GM10248 (cell line): Measurements from ENCODE around the gene INSR.

Experiments used
- CTCF ChIA-PET: fragments of 300-600 bp; sonication (Branson Sonifier 250); formaldehyde crosslinking; extraction: SDS; loops from one replicate; lab custom pipeline; 2021; ENCODE audit warnings: antibody characterized with exemption; lab: Yijun Ruan, JAX
- POLR2A ChIA-PET: fragments of 350-650 bp; sonication (Branson Sonifier 250); formaldehyde crosslinking; extraction: SDS; loops from one replicate; lab custom pipeline; 2020; ENCODE audit warnings: antibody characterized with exemption; lab: Yijun Ruan, JAX
- DNase-seq: peaks from one replicate; pipeline ENCODE4 v3.0.0; 2012; ENCODE audit errors: extremely low spot score
- TF ChIP-seq, protein P1 (sequence below): IDR thresholded peaks from 2 replicates; pipeline ENCODE4 v1.5.1; 2012; ENCODE audit warnings: mild to moderate bottlenecking, low read depth; ENCODE audit errors: extremely low read depth, missing control alignments, control extremely low read depth

The INSR gene

DNA sequence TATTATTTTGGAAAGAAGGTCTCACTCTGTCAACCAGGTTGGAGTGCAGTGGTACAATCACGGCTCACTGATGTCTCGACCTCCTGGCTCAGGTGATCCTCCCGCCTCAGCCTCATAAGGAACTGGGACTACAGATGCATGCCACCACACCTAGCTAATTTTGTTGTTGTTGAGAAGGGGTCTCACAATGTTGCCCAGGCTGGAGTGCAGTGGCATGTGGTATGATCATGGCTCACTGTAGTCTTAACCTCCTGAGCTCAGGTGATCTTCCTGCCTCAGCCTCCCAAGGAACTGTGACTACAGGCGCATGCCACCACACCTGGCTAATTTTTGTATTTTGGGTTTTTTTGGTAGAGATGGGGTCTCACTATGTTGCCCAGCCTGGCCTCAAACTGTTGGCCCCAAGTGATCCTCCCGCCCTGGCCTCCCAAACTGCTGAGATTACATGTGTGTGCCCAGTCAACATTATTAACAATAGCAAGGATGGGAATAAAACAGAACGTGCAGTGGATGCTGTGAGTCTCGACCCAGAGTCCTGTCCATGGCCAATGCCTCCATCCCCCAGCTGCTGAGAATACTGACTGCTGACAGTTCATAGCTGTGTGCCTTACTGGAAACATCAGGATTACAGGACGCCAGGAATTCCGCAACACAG lies 230.3 kb downstream of the INSR start:
- POLR2A ChIA-PET: no interaction called here
- TF ChIP-seq, protein P1, sequence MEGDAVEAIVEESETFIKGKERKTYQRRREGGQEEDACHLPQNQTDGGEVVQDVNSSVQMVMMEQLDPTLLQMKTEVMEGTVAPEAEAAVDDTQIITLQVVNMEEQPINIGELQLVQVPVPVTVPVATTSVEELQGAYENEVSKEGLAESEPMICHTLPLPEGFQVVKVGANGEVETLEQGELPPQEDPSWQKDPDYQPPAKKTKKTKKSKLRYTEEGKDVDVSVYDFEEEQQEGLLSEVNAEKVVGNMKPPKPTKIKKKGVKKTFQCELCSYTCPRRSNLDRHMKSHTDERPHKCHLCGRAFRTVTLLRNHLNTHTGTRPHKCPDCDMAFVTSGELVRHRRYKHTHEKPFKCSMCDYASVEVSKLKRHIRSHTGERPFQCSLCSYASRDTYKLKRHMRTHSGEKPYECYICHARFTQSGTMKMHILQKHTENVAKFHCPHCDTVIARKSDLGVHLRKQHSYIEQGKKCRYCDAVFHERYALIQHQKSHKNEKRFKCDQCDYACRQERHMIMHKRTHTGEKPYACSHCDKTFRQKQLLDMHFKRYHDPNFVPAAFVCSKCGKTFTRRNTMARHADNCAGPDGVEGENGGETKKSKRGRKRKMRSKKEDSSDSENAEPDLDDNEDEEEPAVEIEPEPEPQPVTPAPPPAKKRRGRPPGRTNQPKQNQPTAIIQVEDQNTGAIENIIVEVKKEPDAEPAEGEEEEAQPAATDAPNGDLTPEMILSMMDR: no peak
- CTCF ChIA-PET: interaction anchor here (0.6 kb wide), 1 partner anchor 100 kb away, joined by 3 read pairs; no protein-coding TSS in a partner anchor
- DNase-seq: no peak

DNA sequence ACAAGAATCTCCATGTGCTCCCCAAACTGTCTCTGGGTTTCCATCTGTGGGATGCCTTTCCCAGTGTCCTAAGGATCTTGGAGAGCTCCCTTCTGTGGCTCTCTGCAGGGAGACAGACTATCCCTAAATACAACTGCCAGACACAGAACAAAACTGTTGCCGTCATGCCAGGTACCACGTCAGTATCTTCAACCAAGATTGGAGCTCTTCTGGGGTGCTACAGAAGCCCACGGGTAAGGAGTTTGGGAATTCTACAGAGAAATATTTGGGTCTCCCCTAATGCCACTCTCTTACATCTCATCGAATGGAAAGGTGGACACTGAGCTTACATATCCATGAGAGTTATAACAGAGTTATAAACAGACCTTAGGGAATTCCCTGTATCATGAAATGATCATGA lies 230.9 kb downstream of the INSR start:
- TF ChIP-seq, protein P1: no peak
- POLR2A ChIA-PET: no interaction called here
- CTCF ChIA-PET: interaction anchor here (0.6 kb wide), 1 partner anchor 99 kb away, joined by 3 read pairs; no protein-coding TSS in a partner anchor
- no peak for DNase-seq
